ENCODE measurements around the gene SLC2A2.

DNA sequence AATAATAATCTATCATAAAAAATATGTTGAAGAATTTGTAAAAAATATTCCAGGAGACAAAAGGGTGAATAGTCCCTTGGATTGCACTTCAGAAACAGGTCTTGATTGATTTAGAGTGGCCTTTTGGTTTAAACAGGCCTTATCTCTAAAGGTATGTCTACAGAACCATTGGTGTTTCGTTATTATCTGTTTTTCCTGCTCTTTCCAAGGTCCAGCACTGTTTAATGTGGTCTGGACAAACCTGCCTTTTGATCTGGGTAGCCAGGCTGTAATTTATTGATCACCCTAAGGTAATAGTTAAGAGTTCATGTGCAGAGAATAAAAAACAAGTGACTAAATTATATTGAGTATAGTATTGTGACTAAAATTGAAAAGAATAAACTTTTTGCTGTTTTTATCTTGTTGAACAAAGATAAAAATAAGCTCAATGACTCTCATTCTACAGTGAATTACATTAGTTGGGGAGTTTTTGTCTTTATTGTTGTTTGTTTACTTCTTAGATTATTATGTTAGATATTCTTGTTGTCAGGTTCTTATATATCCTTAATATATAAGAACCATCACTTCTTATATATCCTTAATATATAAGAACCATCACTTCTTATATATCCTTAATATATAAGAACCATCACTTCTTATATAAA lies 25.1 kb downstream of the SLC2A2 start:
- TF ChIP-seq EZH2phosphoT487 (IDR thresholded peaks at IDR 0.05) = no peak
- TF ChIP-seq, protein P1, sequence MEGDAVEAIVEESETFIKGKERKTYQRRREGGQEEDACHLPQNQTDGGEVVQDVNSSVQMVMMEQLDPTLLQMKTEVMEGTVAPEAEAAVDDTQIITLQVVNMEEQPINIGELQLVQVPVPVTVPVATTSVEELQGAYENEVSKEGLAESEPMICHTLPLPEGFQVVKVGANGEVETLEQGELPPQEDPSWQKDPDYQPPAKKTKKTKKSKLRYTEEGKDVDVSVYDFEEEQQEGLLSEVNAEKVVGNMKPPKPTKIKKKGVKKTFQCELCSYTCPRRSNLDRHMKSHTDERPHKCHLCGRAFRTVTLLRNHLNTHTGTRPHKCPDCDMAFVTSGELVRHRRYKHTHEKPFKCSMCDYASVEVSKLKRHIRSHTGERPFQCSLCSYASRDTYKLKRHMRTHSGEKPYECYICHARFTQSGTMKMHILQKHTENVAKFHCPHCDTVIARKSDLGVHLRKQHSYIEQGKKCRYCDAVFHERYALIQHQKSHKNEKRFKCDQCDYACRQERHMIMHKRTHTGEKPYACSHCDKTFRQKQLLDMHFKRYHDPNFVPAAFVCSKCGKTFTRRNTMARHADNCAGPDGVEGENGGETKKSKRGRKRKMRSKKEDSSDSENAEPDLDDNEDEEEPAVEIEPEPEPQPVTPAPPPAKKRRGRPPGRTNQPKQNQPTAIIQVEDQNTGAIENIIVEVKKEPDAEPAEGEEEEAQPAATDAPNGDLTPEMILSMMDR (IDR thresholded peaks at IDR 0.05) = no peak
- TF ChIP-seq EZH2 (IDR thresholded peaks at IDR 0.05) = no peak
